K562 (cell line): Measurements from ENCODE around the gene NAV2. TPM values are rescaled to one million over a fixed set of nuclear protein-coding genes. Genes with fewer than 3 reads are reported as not detected.

Source experiments
- ATAC-seq: fragments of 200-7000 bp; cut with Tn5 transposase; 3 replicates; pipeline ENCODE4 v1.9.1; 2020; ENCODE audit warnings: moderate library complexity
- BruUV-seq: library from RNA; stranded (reverse); fragments of 400-500 nt; replicated peaks from 2 replicates; lab custom pipeline; 2021; lab: Mats Ljungman, UMichigan
- CTCF ChIA-PET: fragments of 300-600 bp; formaldehyde crosslinking; extraction: SDS; loops from one replicate; lab custom pipeline; 2021; ENCODE audit warnings: low intra/inter-chr PET ratio; lab: Yijun Ruan, JAX
- POLR2A ChIA-PET: fragments of 300-600, 350-650 bp; sonication (Branson Sonifier 250); formaldehyde crosslinking; extraction: SDS; loops from one replicate; lab custom pipeline; 2021; ENCODE audit warnings: antibody characterized with exemption, inconsistent platforms; lab: Yijun Ruan, JAX
- DNase-seq, 4 experiments: peaks; one replicate each; pipeline versions ENCODE4 v3.0.0 to v3.0.0-alpha.2; 2011 to 2018; ENCODE audit warnings: low spot score in 3 of 4, mixed read lengths in 3 of 4; ENCODE audit errors: extremely low read depth in 1 of 4
- FAIRE-seq: peaks from 2 replicates; lab custom pipeline; 2011; peaks lifted over from hg19 to GRCh38; lab: Jason Lieb, UNC
- H2AFZ ChIP-seq: 2 replicates; pipeline ENCODE4 v1.6.0; 2011; ENCODE audit warnings: low read depth, low read length, control low read depth, inconsistent platforms
- H3K27ac ChIP-seq: fragments of 200-600 bp; 3 replicates; pipeline ENCODE4 v1.8.0; 2011; ENCODE audit warnings: low read depth, mild to moderate bottlenecking, control low read depth, inconsistent platforms, low read length, moderate library complexity, mixed read lengths; ENCODE audit errors: extremely low read depth
- H3K27me3 ChIP-seq, 2 experiments: fragments of 300-600 bp in 1 of 2; 2 replicates in 1 of 2; 3 replicates in 1 of 2; pipeline versions ENCODE4 v1.6.0 to v1.8.0; 2011; ENCODE audit warnings: inconsistent platforms in 2 of 2, low read length in 2 of 2, mild to moderate bottlenecking in 1 of 2, mixed read lengths in 1 of 2, moderate library complexity in 1 of 2; ENCODE audit not compliant: control insufficient read depth in 2 of 2, insufficient read depth in 2 of 2
- H3K36me3 ChIP-seq: fragments of 300-600 bp; 3 replicates; pipeline ENCODE4 v1.8.0; 2011; ENCODE audit warnings: mild to moderate bottlenecking, low read length, inconsistent platforms; ENCODE audit not compliant: control insufficient read depth, insufficient read depth
- H3K4me1 ChIP-seq, 2 experiments: fragments of 200-600 bp in 1 of 2; replicated peaks in 1 of 2; 2 replicates in 1 of 2; 3 replicates in 1 of 2; pipeline versions ENCODE4 v1.5.1 to v1.8.0; 2011; ENCODE audit warnings: inconsistent platforms in 2 of 2, low read length in 2 of 2, mild to moderate bottlenecking in 1 of 2, mixed read lengths in 1 of 2, moderate library complexity in 1 of 2; ENCODE audit not compliant: control insufficient read depth in 2 of 2, insufficient read depth in 2 of 2
- H3K4me2 ChIP-seq: 2 replicates; pipeline ENCODE4 v1.6.1; 2011; ENCODE audit warnings: low read length, control low read depth, inconsistent platforms, mixed read lengths; ENCODE audit not compliant: insufficient read depth
- H3K4me3 ChIP-seq: fragments of 200-600 bp; sonication (generic), shearing (Covaris generic); 2 replicates; pipeline ENCODE4 v1.5.1; 2016; ENCODE audit warnings: control low read depth, inconsistent platforms
- H3K79me2 ChIP-seq: fragments of 200-600 bp; 3 replicates; pipeline ENCODE4 v1.8.0; 2011; ENCODE audit warnings: low read length, inconsistent platforms; ENCODE audit not compliant: control insufficient read depth, insufficient read depth
- H3K9ac ChIP-seq, 2 experiments: 2 replicates each; pipeline versions ENCODE4 v1.6.0 to v1.6.1; 2011; ENCODE audit warnings: low read depth in 2 of 2, low read length in 2 of 2, control low read depth in 1 of 2, inconsistent platforms in 1 of 2, mild to moderate bottlenecking in 1 of 2, mixed read lengths in 1 of 2; ENCODE audit not compliant: insufficient read depth in 1 of 2
- H3K9me1 ChIP-seq: one replicate; pipeline ENCODE4 v1.6.0; 2011; ENCODE audit warnings: inconsistent platforms, mild to moderate bottlenecking, low read length, moderate library complexity; ENCODE audit not compliant: control insufficient read depth, insufficient read depth
- H3K9me3 ChIP-seq: replicated peaks from 2 replicates; pipeline ENCODE4 v1.5.1; 2011; ENCODE audit warnings: low read depth, low read length, inconsistent platforms; ENCODE audit not compliant: control insufficient read depth, insufficient read depth
- H4K20me1 ChIP-seq: replicated peaks from 2 replicates; pipeline ENCODE4 v1.6.1; 2011; ENCODE audit warnings: low read length, inconsistent platforms, mixed read lengths; ENCODE audit not compliant: control insufficient read depth, insufficient read depth
- ELK3 ChIP-seq: fragments of 450-650 bp; formaldehyde crosslinking; IDR thresholded peaks from 2 replicates; pipeline ENCODE4 v1.4.0; 2020; ENCODE audit warnings: mild to moderate bottlenecking
- GTF3C2 ChIP-seq: IDR thresholded peaks from 3 replicates; pipeline ENCODE4 v1.6.1; 2011; ENCODE audit warnings: borderline replicate concordance, mild to moderate bottlenecking, moderate library complexity; ENCODE audit not compliant: insufficient read length; ENCODE audit errors: extremely low read depth
- KAT2B ChIP-seq: IDR thresholded peaks from one replicate; pipeline ENCODE4 v1.6.1; 2012; ENCODE audit warnings: low read depth, mild to moderate bottlenecking, control low read depth, inconsistent platforms, low read length, moderate library complexity
- MTA1 ChIP-seq: fragments of 450-650 bp; IDR thresholded peaks from 2 replicates; pipeline ENCODE4 v1.6.1; 2017; ENCODE audit warnings: borderline replicate concordance
- MYBL2 ChIP-seq, 2 experiments: fragments of 450-650 bp in 1 of 2; sonication (generic) in 1 of 2; formaldehyde crosslinking in 1 of 2; IDR thresholded peaks; 2 replicates each; pipeline versions ENCODE4 v1.6.1 to v1.8.1; 2017 to 2022; ENCODE audit warnings: borderline replicate concordance in 1 of 2, inconsistent platforms in 1 of 2, low read depth in 1 of 2, mild to moderate bottlenecking in 1 of 2, missing genetic modification reagents in 1 of 2, moderate library complexity in 1 of 2
- SMARCB1 ChIP-seq: IDR thresholded peaks from 2 replicates; pipeline ENCODE4 v1.6.1; 2011; ENCODE audit warnings: improper control_type of control experiment, low read depth; ENCODE audit not compliant: insufficient read length
- XRCC3 ChIP-seq: fragments of 450-650 bp; IDR thresholded peaks from 2 replicates; pipeline ENCODE4 v1.6.1; 2017; ENCODE audit warnings: mild to moderate bottlenecking, moderate library complexity
- ZBTB1 ChIP-seq: sonication (generic); formaldehyde crosslinking; IDR thresholded peaks from 2 replicates; pipeline ENCODE4 v1.8.1; 2023; ENCODE audit warnings: missing genetic modification reagents, low read depth, mild to moderate bottlenecking, borderline replicate concordance
- ZKSCAN3 ChIP-seq: fragments of 250-450 bp; sonication (Bioruptor Pico); IDR thresholded peaks from 2 replicates; pipeline ENCODE4 v1.4.0; 2020
- ZNF263 ChIP-seq: sonication (generic); formaldehyde crosslinking; IDR thresholded peaks from 2 replicates; pipeline ENCODE4 v1.8.0; 2022; ENCODE audit warnings: mild to moderate bottlenecking, missing genetic modification reagents, borderline replicate concordance
- ZNF282 ChIP-seq: sonication (generic); formaldehyde crosslinking; IDR thresholded peaks from 2 replicates; pipeline ENCODE4 v1.8.1; 2023; ENCODE audit warnings: missing genetic modification reagents
- ZNF551 ChIP-seq: fragments of 250-450 bp; sonication (Bioruptor Pico); IDR thresholded peaks from 2 replicates; pipeline ENCODE4 v1.5.0; 2021; ENCODE audit warnings: mild to moderate bottlenecking, moderate library complexity
- WGBS: fragments of 100-300 bp; shearing (Covaris generic); methylation state at CpG from one replicate; pipeline ENCODE4 v1.1.6; 2016; ENCODE audit warnings: low coverage, mixed read lengths; ENCODE audit not compliant: insufficient coverage; ENCODE audit errors: missing lambda C conversion rate; 5-methylcytosine and 5-hydroxymethylcytosine counted together
- in situ Hi-C: fragments of 300-500 bp; cut with MboI; formaldehyde crosslinking; loops from 4 replicates; pipeline ENCODE4 v1.15.0; 2018; ENCODE audit warnings: inconsistent platforms, mixed read lengths
- intact Hi-C: fragments of 100-400 bp; cut with micrococcal nuclease; formaldehyde crosslinking; loops from 2 replicates; pipeline ENCODE4 v1.14.2; 2022
- polyA plus RNA-seq, 8 experiments: library from polyadenylated mRNA; depleted of rRNA in 4 of 8; stranded (reverse) in 5 of 8; unstranded in 3 of 8; fragments of >200 nt; fragmentation: Nextera tagmentation in 2 of 8; fragmentation: Illumina TruSeq in 1 of 8; extraction: Ambion mirVana in 2 of 8; extraction: Trizol in 1 of 8; gene quantifications; 2 replicates each; pipeline versions ENCODE4 v1.2.1 to v1.2.3, GENCODE V29; 2011 to 2014; ENCODE audit warnings: inconsistent platforms in 1 of 8, missing spikeins in 1 of 8
- total RNA-seq, 7 experiments: library from RNA; depleted of rRNA in 6 of 7; stranded (reverse); fragments of >200 nt in 6 of 7; fragmentation: Illumina TruSeq in 2 of 7; extraction: Trizol in 2 of 7; gene quantifications; 2 replicates each; pipeline versions ENCODE4 v1.2.1 to v1.2.3, GENCODE V29; 2011 to 2021; ENCODE audit warnings: low replicate concordance in 1 of 7

NAV2 gene
- total and polyA plus RNA-seq, 9 of the 15 experiments (the other 6 are each of a cell fraction or from before 2014, with no cell fraction given), result 0.03 to 0.35 (median 0.05) TPM

GRCh38 chr11:20015101-20015500 is 302.5 kb downstream of the NAV2 start:
- intact Hi-C loops, result no loop called here
- peaks cover 0 to 3% of the 10 kb centered on the region in 2 experiments; a peak in 3 of 5 replicates for H3K27me3 ChIP-seq
- in situ Hi-C loops, result no loop called here
- no peaks in the 10 kb centered on the region for H3K9me3 ChIP-seq
- no peak for ATAC-seq
- no peak overlapping the region for H2AFZ ChIP-seq
- no peaks in the 10 kb centered on the region for H3K79me2 ChIP-seq
- WGBS, result 26% methylated on average over 3 of the region's 3 CpGs
- H3K9me1 ChIP-seq, result no peaks in the 10 kb centered on the region
- H4K20me1 ChIP-seq, result no peaks in the 10 kb centered on the region
- CTCF ChIA-PET, result no interaction called here
- no peak overlapping the region for H3K4me3 ChIP-seq
- H3K36me3 ChIP-seq, result no peaks in the 10 kb centered on the region
- FAIRE-seq, result no peak
- H3K27ac ChIP-seq, result no peak overlapping the region
- POLR2A ChIA-PET, result no interaction called here
- BruUV-seq, result no TSS peak
- H3K4me2 ChIP-seq, result no peak overlapping the region
- DNase-seq, result no peak
- TF ChIP-seq MYBL2 (IDR thresholded peaks at IDR 0.05; ENCODE audit: low read depth) (no peak), MYBL2 (CRISPR knock-in tag; IDR thresholded peaks at IDR 0.05; ENCODE audit: borderline replicate concordance) (no peak), KAT2B (no peak), ZNF263 (CRISPR knock-in tag) (no peak), ZNF551 (CRISPR knock-in tag) (no peak), MTA1 (no peak), ZNF282 (CRISPR knock-in tag) (no peak), ZBTB1 (CRISPR knock-in tag) (no peak), SMARCB1 (no peak), XRCC3 (no peak), ELK3 (CRISPR knock-in tag) (no peak), GTF3C2 (no peak), ZKSCAN3 (no peak)
- TF ChIP-seq, all 486 proteins: peak for 0
- H3K4me1 ChIP-seq, result no peaks in the 10 kb centered on the region; a peak in 1 of 5 replicates
- no peak overlapping the region for H3K9ac ChIP-seq
